GM19043 (cell line): ENCODE data around the gene CIZ1.

Experiments
- ATAC-seq: cut with Tn5 transposase; IDR thresholded peaks from one replicate; pipeline ENCODE4 v1.9.1; 2021; ENCODE audit warnings: low read depth; ENCODE audit not compliant: unreplicated experiment

The CIZ1 gene

DNA sequence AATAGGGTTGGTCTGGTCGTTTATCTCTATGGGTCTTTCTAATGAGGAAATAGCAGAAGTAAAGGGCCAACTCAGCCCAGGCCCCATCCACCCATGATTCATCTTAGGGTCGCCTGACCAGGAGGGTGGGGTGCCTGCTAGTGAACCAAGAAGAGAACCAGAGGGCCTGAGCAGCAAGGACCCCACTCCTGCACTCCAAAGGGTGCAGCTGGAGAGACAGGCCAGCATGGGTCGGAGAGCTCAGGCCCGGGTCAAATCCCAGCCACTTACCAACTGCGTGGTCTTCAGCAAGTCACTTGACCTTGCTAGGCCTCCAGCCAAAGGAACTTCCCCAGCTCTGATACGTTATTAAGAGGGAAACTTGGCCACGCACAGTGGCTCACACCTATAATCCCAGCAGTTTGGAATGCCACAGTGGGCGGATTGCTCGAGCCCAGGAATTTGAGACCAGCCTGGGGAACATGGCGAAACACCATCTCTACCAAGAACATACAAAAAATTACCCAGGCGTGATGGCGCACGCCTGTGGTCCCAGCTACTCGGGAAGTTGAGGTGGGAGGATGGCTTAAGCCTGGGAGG is 27.0 kb downstream of the CIZ1 start:
- ATAC-seq, result no peak

DNA sequence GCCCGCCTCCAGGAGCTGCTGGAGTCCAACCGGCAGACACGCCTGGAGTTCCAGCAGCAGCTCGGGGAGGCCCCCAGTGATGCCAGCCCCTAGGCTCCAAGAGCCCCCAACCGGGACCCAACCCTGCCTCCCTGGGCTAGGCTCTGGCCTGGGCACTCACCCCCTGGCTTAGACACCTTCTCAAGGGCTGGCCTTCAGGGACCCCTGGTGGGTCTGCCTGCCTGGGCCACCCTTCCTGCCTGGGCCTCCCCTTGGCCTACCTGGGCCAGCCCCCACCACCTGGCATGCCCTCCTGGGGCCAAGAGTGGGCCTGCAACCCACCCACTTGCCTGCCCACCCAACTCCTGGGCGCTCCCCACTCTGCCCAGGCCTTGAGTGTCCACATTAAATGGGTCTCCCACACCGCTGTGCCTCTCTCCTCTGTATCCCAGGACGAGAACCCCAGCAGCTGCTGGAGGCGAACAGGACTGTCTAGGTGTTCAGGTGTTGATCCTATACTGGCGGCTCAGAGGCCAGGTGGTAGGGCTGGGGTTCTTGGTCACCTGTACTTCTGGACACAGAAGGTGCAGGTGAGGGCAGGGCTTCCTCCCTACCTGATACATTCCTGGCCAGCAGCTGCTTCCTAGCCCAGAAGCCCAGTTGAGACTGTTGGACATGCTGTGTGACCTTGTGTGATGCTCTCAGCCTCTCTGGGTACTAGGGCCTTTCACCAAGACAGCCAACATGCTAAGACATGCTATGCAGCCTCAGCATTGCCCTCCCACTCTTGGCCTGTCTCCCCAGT is 27.7 kb downstream of the CIZ1 start:
- ATAC-seq, result no peak

DNA sequence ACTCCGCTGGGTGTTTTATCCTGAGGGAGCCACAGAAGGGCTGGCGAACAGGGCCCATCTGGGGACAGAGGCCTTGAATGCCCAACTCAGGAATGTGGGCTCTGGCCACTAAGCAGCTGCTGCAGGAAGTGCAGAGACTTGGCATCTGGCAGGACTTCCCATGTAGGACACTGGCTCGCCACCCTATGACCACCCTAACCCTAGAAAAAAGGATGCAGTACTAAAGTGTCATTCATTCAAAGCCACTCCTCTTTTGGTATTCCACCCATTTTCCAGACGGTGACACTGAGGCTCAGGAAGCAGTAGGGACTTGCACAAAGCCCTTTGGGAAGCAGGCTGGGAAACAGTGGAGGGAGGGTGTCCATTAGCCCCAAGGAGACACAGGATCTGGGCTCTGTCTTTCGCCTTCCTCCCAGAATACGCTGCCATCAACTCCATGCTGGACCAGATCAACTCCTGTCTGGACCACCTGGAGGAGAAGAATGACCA is 28.3 kb downstream of the CIZ1 start:
- no peak for ATAC-seq

DNA sequence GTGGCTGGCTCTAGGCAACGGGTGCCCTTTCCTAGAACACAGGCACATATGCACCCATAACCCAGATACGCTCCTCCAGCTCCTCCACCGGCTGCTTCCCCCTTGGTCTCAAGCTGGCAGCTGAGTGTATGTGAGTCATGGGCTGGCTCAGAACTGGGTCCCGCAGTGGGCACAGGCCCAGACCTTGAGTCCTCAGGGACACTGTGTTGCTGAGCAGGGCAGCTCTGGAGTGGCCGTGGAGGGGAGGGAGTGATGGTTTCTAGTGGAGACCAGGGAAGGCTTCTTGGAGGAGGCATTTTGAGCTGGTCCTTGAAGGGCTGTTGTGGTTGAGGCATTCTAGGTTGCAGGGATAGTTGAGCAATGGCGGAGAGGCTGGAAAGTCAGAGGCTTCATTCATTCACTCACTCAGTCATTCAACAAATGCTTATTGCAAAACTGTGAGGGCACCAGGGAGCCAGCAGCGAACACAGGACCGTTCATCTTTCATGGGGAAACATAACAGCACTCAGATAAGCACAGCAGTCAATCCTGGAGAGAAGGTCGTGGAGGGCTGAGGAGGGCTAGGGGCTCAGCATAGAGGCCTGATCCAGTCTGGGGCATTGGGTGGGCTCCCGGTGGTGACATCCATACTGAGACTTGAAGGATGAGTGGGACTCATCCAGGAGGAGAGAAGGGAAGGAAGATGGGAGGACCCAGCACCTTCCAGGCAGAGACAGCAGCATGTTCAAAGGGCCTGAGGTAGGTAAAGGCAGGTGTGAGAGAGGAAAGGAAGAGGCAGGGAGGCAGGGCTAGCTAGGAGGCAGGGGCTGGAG is 29.0 kb downstream of the CIZ1 start:
- no peak for ATAC-seq

DNA sequence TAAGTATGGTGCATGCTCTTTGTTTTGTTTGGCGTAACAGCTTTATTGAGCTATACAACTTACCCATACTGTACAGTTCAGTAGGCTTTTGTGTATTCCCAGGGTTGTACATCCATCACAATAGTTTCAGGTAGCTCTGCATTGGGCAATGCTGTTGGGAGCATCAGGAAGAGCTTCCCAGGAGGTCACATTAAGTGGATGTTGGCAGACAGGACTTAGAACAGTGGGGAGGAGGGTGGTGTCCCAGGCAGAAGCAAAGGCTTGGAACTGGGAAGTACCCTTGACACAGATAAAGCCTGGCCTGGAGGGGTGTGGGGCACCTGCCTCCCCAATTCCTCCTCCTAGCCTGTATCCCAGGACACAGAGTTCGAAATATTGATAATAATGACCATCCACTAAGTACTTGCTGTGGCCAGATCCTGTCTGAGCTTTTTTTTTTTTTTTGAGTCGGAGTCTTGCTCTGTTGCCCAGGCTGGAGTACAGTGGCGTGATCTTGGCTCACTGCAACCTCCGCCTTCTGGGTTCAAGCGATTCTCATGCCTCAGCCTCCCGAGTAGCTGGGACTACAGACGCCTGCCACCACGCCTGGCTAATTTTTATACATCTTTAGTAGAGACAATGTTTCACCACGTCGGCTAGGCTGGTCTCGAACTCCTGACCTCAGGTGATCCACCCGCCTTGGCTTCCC is 30.0 kb downstream of the CIZ1 start:
- no peak for ATAC-seq

DNA sequence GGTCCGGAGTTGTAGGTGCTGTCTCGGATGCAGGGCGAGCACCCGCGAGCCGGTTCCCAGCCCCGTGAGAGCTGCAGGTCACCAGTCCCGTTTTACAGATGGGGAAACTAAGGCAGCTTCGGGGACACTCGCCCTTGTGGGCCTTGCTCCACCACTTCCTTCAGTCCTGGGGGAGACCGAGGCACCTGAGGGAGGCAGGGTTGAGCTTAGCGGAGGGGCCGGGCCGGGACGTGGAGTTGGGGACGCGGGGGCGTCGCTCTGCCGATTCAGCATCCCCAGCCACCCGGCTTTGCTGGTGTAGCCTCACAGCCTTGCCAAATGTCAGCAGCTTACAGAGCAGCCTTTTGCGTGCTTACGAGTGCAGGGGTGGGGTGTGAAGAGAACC is 30.8 kb downstream of the CIZ1 start:
- ATAC-seq, result no peak

DNA sequence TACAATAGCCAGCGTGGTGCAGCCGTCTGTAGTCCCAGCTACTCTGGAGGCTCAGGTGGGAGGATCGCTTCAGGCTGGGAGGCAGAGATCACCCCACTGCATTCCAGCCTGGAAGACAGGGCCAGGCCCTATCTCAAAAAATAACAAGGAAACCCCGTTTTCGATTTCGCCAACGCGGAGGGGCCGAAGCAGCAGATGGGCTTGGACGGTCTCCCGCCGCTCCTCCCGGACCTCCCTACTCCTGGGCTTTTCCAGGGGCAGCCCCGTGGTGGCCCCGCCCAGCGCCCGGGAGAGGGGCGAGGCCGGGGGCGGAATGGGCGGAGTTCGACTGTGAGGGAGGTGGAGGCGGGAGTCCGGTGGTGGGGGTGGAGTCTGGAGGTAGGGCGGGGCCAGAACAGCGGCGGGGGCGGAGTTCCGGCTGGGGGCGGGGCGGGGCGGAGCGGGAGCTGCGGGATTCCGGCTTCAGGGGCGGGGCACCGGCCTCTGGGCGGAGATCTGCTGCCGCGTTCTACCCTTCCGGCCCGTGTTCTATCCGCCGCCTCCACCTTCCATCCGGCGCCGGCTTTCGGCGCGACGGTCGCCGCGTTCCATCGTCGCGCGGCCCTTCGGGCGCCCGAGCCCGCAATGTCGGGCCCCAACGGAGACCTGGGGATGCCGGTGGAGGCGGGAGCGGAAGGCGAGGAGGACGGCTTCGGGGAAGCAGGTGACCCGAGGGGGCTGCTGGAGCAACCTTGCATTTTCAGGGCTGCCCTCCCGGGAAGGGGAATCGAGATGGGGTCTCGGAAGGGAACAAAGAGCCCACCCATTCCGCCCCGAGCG is 31.4 kb downstream of the CIZ1 start, which contains the start of gene BBLN:
Gene BBLN, plus strand, starts transcription at position 482 of the 819 bp plus-strand sequence. Its CDS starts 143 bp downstream, at position 625.
- ATAC-seq, result peak; percentile 82

DNA sequence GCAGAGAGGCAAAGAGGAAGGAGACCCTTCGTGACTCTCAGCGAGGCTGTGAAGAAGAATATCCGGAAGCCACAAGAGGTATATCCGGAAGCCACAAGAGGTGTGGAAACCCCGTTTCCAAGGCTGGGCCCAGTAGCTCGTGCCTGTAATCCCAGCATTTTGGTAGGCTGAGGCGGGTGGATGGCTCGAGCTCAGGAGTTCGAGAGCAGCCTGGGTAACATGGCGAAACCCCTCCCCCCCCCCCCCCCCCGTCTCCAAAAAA is 31.9 kb downstream of the CIZ1 start:
- ATAC-seq, result no peak

DNA sequence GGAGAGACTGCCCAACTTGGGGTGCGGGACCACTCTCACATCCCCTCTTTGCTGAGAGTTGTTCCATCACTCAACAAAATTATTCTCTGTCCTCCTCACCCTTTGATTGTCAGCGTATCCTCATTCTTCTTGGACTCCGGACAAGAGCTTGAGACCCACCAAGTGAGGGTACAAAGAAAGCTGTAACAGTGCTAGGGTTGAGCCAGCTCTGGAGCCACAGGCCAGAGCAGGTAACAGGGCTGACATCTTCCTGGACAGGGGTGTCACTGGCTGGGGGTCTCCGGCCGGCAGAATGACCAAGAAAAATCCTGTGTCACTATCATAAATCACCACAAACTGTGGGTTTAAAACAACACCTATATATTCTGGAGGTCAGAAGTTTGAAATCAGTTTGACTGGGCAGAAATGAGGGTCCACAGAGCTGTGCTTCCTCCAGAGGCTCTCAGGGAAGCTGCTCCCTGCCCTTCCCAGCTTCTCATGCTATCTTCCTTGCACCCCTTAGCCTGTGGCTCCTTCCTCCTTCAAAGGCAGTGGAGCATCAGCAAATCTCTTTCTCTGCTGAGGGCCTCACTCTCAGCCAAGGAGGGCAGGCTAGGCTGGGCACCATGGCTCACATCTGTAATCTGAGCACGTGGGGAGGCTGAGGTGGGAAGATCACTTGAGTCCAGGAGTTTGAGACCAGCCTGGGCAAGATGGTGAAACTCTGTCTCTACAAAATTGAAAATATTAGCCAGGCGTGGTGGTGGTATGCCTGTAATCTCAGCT is 35.5 kb downstream of the CIZ1 start:
- no peak for ATAC-seq

DNA sequence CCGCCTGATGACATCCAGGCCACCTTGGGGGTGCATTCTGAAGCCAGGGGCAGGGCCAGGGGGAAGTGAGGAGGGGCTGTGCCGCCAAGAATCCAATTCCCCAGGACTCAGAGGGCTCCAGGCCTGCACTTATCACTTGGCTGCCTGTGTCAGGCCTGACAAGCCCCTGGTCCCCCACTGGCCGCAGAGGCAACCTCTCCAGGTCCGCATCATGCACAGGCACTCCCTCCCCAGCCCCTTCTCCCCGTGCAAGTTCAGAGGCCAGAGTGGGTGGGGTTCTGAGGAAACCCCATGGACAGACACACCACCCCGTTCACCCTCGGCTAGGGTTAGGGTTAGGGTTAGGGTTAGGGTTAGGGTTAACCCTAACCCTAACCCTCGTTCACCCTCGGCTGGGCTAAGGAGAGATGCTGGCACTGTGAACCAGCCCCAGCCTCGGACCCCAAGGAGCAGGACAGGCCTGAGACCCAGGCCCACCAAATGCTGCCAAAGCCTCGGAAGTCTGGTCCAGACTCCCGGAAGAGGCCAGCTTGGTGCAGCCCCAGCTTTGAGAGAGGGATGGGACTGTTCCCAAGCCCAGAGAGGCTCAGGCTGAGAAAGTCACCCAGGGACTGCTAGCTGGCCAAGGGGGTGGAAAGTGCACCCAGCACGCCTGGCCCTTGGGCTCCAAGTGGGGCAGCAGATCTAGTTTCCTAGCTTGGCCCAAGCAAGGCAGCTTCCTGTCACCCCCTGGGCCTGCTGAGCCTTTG is 37.3 kb downstream of the CIZ1 start:
- ATAC-seq, result no peak

DNA sequence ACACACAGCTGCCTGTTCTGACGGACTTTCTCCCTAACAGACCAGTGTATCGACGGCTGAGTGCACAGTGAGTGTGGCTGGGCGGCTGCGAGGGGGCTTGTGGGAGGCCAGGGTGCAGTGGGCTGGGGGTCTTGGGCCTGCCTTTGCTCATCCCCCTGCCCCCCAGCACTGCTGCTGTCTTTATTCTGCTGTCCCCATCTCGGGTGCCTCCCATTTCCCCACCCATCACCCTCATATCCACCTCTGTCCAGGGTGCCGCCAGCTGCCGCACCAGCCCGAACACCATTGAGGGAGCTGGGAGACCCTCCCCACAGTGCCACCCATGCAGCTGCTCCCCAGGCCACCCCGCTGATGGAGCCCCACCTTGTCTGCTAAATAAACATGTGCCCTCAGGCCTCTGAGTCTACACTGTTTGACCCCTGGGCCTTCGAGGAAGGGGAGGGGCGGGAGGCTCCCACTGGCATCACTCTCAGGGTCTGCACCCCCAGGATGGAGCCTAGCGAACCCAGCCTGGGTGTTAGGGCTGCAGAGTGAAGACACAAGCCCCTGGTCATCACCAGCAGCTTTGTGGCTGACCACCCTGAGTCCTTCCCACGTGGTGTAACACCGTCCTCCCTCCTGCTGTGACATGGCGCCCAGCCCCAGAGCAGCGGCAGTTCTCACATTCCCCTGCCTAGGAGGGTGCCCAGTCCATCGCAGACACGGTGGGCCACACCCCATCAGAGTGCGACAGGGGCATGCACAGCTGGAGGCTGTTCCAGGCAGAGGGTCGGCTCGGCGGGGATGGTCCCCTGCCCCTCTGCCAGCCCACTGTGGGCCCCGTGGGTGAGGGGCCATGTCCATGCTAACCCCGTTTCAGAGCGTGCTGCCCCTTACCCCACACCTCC is 38.1 kb downstream of the CIZ1 start:
- no peak for ATAC-seq

DNA sequence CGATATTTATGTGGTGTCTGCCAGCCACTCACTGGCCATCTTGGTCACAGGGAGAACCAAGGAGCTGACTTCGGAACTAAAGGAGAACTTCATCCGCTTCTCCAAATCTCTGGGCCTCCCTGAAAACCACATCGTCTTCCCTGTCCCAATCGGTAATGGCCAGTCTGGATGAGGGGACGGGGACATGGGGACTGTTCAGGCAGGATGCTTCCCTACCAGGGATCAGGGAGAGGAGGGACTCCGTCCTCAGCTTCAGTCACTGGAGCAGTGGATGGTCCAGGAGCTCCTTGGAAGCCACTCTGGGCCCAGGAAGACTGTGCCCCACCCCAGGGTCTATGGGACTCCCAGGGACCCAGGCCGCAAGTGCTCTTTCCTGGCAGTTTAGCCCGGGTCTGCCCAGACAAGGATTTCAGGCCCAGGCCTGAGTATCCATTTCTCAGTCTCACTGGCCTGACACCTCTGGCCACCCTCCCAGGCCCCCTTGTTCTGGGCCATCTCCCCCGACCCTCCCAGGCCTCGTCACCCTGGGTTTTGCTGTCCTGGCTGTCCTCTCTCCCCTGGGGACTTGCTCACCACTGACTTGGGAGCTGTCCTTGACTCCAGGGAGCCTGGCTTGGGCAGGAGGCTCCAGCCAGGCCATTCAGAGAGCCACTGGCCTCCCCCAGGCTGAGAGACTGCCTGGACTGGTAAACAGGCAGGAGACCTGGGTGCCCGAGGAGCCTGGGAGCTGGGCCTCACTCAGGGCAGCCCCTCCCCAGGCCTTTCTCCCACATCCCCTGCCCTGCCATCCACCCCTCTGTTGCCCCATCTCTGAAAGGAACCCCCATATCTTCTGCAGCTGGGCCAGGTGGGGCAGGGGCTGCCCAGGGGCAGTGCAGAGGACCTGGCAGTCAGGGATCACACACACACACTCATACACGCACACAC is 39.0 kb downstream of the CIZ1 start:
- no peak for ATAC-seq

DNA sequence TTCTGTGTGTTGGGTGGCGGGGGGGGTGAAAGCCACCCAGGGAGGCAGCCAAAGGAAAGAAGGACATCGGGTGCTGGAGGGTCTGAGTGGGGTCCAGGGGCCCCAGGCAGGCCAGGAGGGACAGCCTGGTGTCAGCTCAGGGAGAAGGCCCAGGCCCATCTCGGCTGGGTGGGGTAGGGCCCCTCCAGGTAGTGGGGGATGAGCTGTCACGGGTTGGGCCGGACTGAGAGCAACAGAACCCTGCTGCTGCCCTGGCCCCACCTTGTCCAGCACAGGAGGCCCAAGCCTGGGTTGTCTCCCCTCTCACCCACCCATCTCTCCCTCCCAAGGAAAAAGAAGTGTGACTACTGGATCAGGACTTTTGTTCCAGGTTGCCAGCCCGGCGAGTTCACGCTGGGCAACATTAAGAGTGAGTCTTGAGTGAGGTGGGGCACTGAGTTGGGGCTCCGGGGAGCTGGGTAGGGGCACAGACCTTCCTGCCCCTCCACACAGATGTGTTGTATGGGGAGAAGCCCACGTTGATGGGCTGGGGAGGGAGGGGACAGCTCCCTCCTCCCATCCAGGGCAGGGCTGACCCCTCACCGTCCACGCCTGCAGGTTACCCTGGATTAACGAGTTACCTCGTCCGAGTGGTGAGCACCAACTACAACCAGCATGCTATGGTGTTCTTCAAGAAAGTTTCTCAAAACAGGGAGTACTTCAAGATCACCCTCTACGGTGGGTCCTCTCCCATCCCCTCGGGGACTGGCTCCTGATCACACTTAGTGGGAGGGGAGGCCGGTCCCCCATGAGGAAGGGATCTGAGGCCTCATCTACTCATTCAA is 39.9 kb downstream of the CIZ1 start:
- no peak for ATAC-seq

DNA sequence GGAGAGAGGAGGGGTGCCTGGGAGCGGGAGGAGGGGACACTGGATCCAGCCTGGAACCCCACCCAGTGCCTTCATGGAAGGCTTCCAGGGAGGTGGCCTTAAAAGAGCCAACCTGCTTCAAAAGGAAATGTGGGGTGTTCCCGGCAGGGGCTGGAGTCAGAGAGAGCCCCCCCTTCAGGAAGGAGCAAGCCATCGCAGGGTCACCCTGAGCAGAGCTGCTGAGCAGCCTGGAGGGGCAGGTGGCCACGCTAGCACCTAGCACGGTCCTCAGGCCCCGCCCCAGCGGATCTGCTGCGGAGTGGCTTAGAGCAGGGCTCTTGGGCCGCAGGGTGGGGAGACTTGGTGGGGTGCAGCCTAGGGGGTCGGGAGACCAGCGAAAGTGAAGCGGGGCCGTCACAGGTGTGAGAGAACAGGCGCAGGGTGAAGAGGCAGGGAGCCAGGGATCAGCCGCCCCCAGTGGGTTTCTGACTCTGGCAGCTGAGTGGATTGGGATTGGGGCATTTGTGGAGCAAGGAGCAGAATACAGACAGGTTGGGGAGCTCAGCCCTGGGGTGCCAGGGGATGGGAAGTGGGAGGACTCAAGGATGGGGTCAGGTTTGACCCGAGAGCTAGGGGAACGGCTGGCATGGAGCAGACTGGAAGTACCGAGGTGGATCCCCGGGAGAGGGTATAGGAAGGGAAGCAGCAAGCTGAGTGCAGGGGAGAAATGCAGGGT is 40.6 kb downstream of the CIZ1 start:
- no peak for ATAC-seq

DNA sequence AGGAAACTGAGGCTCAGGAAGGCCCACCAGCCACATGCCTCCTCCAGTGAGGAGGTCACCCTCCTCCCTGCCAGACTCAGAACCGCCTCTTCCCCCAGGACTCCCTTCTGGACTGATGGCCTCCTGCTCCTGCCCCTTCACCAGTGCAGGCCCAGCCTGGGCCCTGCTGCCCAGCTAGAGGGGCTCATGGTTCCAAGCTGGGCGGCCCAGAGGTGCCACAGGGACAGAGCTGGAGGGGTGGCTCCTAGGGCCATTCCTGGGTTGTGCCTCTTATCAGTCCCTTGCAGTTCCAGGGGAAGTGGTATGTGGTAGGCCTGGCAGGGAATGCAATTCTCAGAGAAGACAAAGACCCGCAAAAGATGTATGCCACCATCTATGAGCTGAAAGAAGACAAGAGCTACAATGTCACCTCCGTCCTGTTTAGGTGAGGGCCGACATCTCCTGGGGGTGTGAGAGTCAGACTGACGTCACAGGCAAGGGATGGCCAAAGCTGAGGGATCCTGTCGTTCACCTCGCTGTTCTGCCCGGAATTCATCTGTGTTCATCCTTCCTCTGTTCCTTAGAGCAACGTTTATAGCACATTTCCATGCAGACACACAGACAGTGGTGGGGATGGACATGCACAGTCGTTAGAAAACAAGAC is 41.3 kb downstream of the CIZ1 start:
- ATAC-seq, result no peak
